SKM-1 (cell line): ENCODE data around the gene PAX7.

ENCODE experiments used
- DNase-seq: peaks from one replicate; lab custom pipeline; 2025; ENCODE audit not compliant: unreplicated experiment; lab: John Stamatoyannopoulos, UW

The PAX7 gene

GRCh38 chr1:18640228-18641004, 9.8 kb downstream of the PAX7 start:
- DNase-seq: no peak

- no peak for DNase-seq
Measured at GRCh38 chr1:18641005-18641941, 10.6 kb downstream of the PAX7 start.

GRCh38 chr1:18642278-18643095, 11.8 kb downstream of the PAX7 start:
- DNase-seq: no peak

GRCh38 chr1:18643154-18644012, 12.7 kb downstream of the PAX7 start:
- no peak for DNase-seq

GRCh38 chr1:18644013-18644399, 13.4 kb downstream of the PAX7 start:
- no peak for DNase-seq

GRCh38 chr1:18644446-18644845, 13.8 kb downstream of the PAX7 start:
- DNase-seq: no peak

- DNase-seq: no peak
Measured at GRCh38 chr1:18644973-18645746, 14.5 kb downstream of the PAX7 start.

- no peak for DNase-seq
Measured at GRCh38 chr1:18645747-18646090, 15.1 kb downstream of the PAX7 start.

GRCh38 chr1:18646091-18646785, 15.6 kb downstream of the PAX7 start:
- DNase-seq: no peak

- DNase-seq: no peak
Measured at GRCh38 chr1:18646786-18647410, 16.3 kb downstream of the PAX7 start.

- DNase-seq: no peak
Measured at GRCh38 chr1:18647681-18648214, 17.1 kb downstream of the PAX7 start.

GRCh38 chr1:18649693-18650370, 19.2 kb downstream of the PAX7 start:
- no peak for DNase-seq

GRCh38 chr1:18651713-18652112, 21.1 kb downstream of the PAX7 start:
- DNase-seq: no peak

- no peak for DNase-seq
Measured at GRCh38 chr1:18652791-18653190, 22.1 kb downstream of the PAX7 start.

GRCh38 chr1:18653367-18653766, 22.7 kb downstream of the PAX7 start:
- DNase-seq: no peak

GRCh38 chr1:18653916-18654315, 23.3 kb downstream of the PAX7 start:
- DNase-seq: no peak

- no peak for DNase-seq
Measured at GRCh38 chr1:18654599-18654998, 24.0 kb downstream of the PAX7 start.
